Small intestine (tissue), 7 donors: ENCODE measurements around the gene ETNPPL. TPM values are rescaled to one million over a fixed set of nuclear protein-coding genes. Genes with fewer than 3 reads are reported as not detected.

Experiments
- DNase-seq, 2 donors: peaks; one replicate each; pipeline versions ENCODE4 v3.0.0 to v3.0.0-alpha.2; 2013
- FAIRE-seq: peaks from 2 replicates; lab custom pipeline; 2012; peaks lifted over from hg19 to GRCh38; lab: Jason Lieb, UNC
- H3K27ac ChIP-seq, 3 donors: one replicate each; pipeline ENCODE4 v1.5.1; 2013; ENCODE audit warnings: low read length in 2 of 3, mild to moderate bottlenecking in 2 of 3, control low read depth in 1 of 3, inconsistent platforms in 1 of 3, low read depth in 1 of 3, moderate library complexity in 1 of 3
- H3K27me3 ChIP-seq, 3 donors: one replicate each; pipeline ENCODE4 v1.6.1; 2013; ENCODE audit warnings: low read length in 3 of 3, inconsistent platforms in 1 of 3; ENCODE audit not compliant: control insufficient read depth in 3 of 3, insufficient read depth in 3 of 3
- H3K36me3 ChIP-seq, 3 donors: one replicate each; pipeline ENCODE4 v1.6.1; 2013; ENCODE audit warnings: low read length in 3 of 3, inconsistent platforms in 1 of 3, low read depth in 1 of 3, mild to moderate bottlenecking in 1 of 3, moderate library complexity in 1 of 3; ENCODE audit not compliant: control insufficient read depth in 3 of 3, insufficient read depth in 2 of 3
- H3K4me1 ChIP-seq, 3 donors: one replicate each; pipeline ENCODE4 v1.6.1; 2013; ENCODE audit warnings: low read length in 2 of 3, inconsistent platforms in 1 of 3, low read depth in 1 of 3, mild to moderate bottlenecking in 1 of 3, moderate library complexity in 1 of 3; ENCODE audit not compliant: control insufficient read depth in 3 of 3, insufficient read depth in 2 of 3
- H3K4me3 ChIP-seq, 3 donors: one replicate each; pipeline ENCODE4 v1.5.1; 2013; ENCODE audit warnings: low read length in 3 of 3, control low read depth in 1 of 3, inconsistent platforms in 1 of 3, low read depth in 1 of 3, mild to moderate bottlenecking in 1 of 3, moderate library complexity in 1 of 3
- H3K9me3 ChIP-seq, 2 donors: one replicate each; pipeline ENCODE4 v1.6.1; 2013; ENCODE audit warnings: low read depth in 1 of 2, low read length in 1 of 2; ENCODE audit not compliant: control insufficient read depth in 2 of 2, insufficient read depth in 1 of 2
- WGBS, 3 donors: extraction: QIAGEN DNeasy Blood & Tissue Kit; methylation state at CpG; one replicate each; pipeline ENCODE4 v1.1.7; 2013; 5-methylcytosine and 5-hydroxymethylcytosine counted together
- polyA plus RNA-seq, 4 donors: library from polyadenylated mRNA; stranded (reverse) in 3 of 4; unstranded in 1 of 4; fragments of 200-250 nt in 3 of 4; fragments of 120-200 nt in 1 of 4; gene quantifications; one replicate each; pipeline versions ENCODE4 v1.2.1 to v1.2.3, GENCODE V29; 2013
- donor health status: healthy with polysubstance abuse.
- donor health status: control.
- donor health status: control.
- donor health status: Bipolar disorder and iron deficiency.
- donor health status: healthy.

Gene ETNPPL
- polyA plus RNA-seq, 4 donors: 0.39 to 0.45 TPM; not detected in 2

GRCh38 chr4:108749119-108749518 is 13.7 kb downstream of the ETNPPL start:
- Histone ChIP-seq H3K4me1 (peaks cover 0 to 2% (median 0%) of the 10 kb centered on the region in 3 donors), H3K27me3 (peaks cover 0 to 2% (median 0%) of the 10 kb centered on the region in 3 donors), H3K4me3 (no peak overlapping the region), H3K27ac (no peak overlapping the region), H3K9me3 (no peaks in the 10 kb centered on the region), H3K36me3 (no peaks in the 10 kb centered on the region)
- FAIRE-seq: no peak
- DNase-seq: no peak
- WGBS, 3 donors: 82 to 87% (median 83%) methylated on average over 8 of the region's 8 CpGs

DNA sequence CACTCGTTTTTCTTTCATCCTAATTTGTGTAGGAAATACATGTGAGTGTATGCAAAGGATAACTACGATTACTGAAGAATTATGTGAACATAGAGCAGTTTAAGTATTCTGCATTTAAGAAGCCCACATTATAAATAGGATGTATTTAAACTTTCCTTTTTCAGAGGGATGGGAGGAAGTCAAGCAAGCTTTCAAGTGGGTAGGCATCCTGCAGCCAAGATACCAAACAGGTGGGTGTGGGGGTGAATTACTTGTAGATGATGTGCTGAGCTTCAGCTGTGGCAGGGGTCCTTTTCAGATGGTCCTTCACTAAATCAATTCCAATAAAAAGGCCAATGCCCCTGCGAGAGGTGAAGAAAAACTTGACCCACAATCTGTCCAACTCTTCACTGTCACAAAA is 16.3 kb downstream of the ETNPPL start:
- FAIRE-seq: no peak
- Histone ChIP-seq H3K27ac (no peak overlapping the region), H3K4me1 (peaks cover 0 to 2% (median 0%) of the 10 kb centered on the region in 3 donors), H3K36me3 (no peaks in the 10 kb centered on the region), H3K4me3 (no peak overlapping the region), H3K9me3 (no peaks in the 10 kb centered on the region), H3K27me3 (peaks cover 0 to 2% (median 0%) of the 10 kb centered on the region in 3 donors)
- 68 to 90% (median 75%) methylated on average over 3 of the region's 3 CpGs for WGBS, 3 donors
- no peak for DNase-seq

DNA sequence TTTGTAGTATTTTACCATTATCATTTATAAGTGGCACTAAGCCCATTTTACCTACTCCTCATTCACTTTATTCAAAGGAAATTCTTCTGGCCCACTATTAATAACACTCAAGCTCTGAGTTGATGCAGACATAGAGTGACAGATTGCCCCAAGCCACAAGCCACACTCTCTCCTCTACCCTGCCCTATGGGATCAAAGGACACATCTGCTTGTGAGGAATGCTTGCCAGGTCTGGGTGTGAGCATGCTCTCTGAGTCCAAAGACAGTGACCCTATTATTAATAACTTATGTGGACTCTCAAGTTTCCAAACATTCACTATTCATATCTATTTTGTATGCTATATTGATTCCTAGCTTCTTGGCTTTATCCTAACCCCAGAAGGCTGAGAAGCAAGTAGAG is 18.5 kb downstream of the ETNPPL start:
- no peaks in the 10 kb centered on the region for H3K36me3 ChIP-seq

DNA sequence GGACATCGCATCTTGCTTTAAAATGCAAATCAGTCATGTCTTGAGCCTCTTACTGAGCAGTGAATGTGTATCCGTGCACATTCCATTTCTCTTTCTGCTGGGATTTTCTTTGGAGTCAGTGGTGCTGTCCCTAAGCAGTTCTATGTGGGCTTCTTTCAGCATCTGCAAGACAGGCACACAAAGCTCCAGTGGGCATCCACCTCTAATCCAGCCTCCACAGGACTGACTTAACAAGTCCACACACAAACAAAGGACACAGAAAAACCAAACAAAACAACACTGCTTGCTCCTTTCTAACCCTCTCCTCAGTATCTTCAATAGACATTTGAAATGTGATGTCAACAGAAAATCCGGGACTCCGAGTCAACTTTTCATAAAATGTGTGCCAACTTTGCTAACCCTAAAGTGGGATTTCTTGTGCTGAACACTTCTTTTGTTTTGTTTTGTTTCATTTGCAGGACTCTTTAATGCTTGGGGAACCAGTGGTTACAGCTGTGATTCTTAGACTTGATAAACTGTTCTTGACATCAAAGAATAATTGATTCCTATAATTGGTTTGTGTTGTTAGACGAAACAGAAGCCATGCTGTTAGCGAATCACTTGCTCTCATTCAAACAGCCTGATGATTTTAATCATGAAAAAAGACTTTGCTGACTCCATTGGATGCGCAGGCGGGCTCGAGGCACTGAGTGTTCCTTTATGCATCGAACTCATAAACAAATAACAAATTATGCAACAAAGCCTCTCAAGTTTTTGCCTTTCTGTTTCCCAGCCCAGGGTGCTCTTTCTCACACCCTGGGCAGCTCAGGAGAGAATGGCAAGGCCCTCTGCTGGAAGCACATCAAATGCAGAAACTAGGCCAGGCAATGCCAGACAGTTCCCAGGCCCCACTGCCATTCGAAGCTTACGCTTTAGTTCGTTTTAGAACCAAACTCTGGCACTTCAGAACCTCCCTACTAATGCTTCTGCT is 20.1 kb downstream of the ETNPPL start:
- no peaks in the 10 kb centered on the region for H3K36me3 ChIP-seq
- no peak overlapping the region for H3K4me3 ChIP-seq
- H3K4me1 ChIP-seq: peaks cover 0 to 2% (median 0%) of the 10 kb centered on the region in 3 donors
- FAIRE-seq: no peak
- no peak for DNase-seq
- H3K27me3 ChIP-seq: peaks cover 0 to 2% (median 0%) of the 10 kb centered on the region in 3 donors
- no peaks in the 10 kb centered on the region for H3K9me3 ChIP-seq
- H3K27ac ChIP-seq: no peak overlapping the region
- WGBS, 3 donors: 71 to 82% (median 78%) methylated on average over 13 of the region's 13 CpGs

More for the DNA sequence above, 18.5 kb downstream of the ETNPPL start:
- DNase-seq: peak; percentile 24 to 76
- Histone ChIP-seq H3K9me3 (no peaks in the 10 kb centered on the region), H3K4me3 (no peak overlapping the region), H3K4me1 (peaks cover 0 to 2% (median 0%) of the 10 kb centered on the region in 3 donors), H3K27ac (no peak overlapping the region), H3K27me3 (no peaks in the 10 kb centered on the region)
- FAIRE-seq: no peak

GRCh38 chr4:108738003-108738706 is 24.7 kb downstream of the ETNPPL start:
- H3K4me1 ChIP-seq: no peaks in the 10 kb centered on the region
- no peak for DNase-seq
- 82 to 92% (median 82%) methylated on average over 2 of the region's 2 CpGs for WGBS, 3 donors
- peaks cover 0 to 2% (median 0%) of the 10 kb centered on the region in 3 donors for H3K27me3 ChIP-seq
- H3K27ac ChIP-seq: no peak overlapping the region
- no peaks in the 10 kb centered on the region for H3K9me3 ChIP-seq
- no peak overlapping the region for H3K4me3 ChIP-seq
- FAIRE-seq: no peak
- no peaks in the 10 kb centered on the region for H3K36me3 ChIP-seq

DNA sequence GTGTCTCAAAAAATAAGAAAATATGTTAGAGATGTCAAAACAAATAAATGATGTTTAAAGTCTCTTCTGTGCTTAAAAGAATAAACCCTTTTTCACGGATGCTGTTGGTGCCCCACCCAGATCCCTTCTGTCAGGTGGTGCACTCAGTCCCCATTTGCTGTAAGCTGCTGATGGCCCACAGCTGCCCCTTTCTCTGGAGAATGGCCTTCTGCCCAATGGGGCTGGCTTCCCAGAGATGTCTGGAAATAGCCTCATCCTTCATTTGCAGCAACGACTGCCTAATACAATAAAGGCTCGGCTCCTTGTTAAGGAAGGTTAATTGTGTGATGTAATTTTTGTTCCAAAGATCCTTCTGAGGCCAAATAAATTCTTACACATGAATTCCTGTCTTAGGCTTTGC is 31.8 kb downstream of the ETNPPL start:
- FAIRE-seq: no peak
- peaks cover 0 to 4% of the 10 kb centered on the region in 2 donors for H3K9me3 ChIP-seq
- no peak overlapping the region for H3K27ac ChIP-seq
- H3K4me3 ChIP-seq: no peak overlapping the region
- no peak for DNase-seq
- H3K27me3 ChIP-seq: peaks cover 0 to 2% (median 0%) of the 10 kb centered on the region in 3 donors
- 54 to 72% (median 65%) methylated on average over 3 of the region's 3 CpGs for WGBS, 3 donors
- no peaks in the 10 kb centered on the region for H3K36me3 ChIP-seq
- H3K4me1 ChIP-seq: no peaks in the 10 kb centered on the region

GRCh38 chr4:108730579-108730978 is 32.3 kb downstream of the ETNPPL start:
- H3K27ac ChIP-seq: no peak overlapping the region
- no peaks in the 10 kb centered on the region for H3K4me1 ChIP-seq
- H3K4me3 ChIP-seq: no peak overlapping the region
- H3K27me3 ChIP-seq: peaks cover 0 to 2% (median 0%) of the 10 kb centered on the region in 3 donors
- WGBS, 3 donors: 22 to 58% (median 50%) methylated on average over 1 of the region's 1 CpG
- DNase-seq (no peak), FAIRE-seq (no peak)
- no peaks in the 10 kb centered on the region for H3K36me3 ChIP-seq
- H3K9me3 ChIP-seq: peaks cover 0 to 7% of the 10 kb centered on the region in 2 donors

DNA sequence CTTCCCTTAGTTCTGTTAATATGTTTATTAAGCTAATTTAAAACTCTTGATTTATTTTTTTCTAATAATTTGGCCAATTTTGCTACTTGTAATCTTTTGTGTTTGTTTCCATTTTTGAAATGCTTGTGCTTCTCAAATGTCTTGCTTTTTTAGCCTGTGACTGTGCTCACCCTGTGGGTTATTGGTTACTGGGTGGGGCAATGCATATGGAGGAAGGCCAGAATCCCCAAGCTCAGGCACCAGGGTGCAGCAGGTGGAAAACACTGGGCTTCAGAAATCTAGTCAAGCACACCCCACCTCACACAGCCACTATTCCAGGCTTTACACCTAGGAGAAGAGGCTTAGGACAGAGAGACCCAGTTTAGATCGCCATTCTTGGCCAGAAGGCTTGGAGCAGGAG is 33.1 kb downstream of the ETNPPL start:
- H3K9me3 ChIP-seq: peaks cover 0 to 14% of the 10 kb centered on the region in 2 donors
- H3K36me3 ChIP-seq: no peaks in the 10 kb centered on the region
- FAIRE-seq: no peak
- H3K4me3 ChIP-seq: no peak overlapping the region
- H3K27me3 ChIP-seq: peaks cover 0 to 2% (median 0%) of the 10 kb centered on the region in 3 donors
- no peak overlapping the region for H3K27ac ChIP-seq
- no peak for DNase-seq
- 85 to 100% (median 97%) methylated on average over 1 of the region's 1 CpG for WGBS, 3 donors
- H3K4me1 ChIP-seq: no peaks in the 10 kb centered on the region
